SK-N-SH treated with all-trans-retinoic acid at 6 μM for 48 hours (cell line): ENCODE results near the gene HBQ1.
"Not testable (repeated sequence)": the region's sequence is repeated elsewhere in the genome, so short reads cannot be mapped to it uniquely, and the experiment has no call there.

Source experiments
- ATAC-seq: fragments of 200-7000 bp; cut with Tn5 transposase; 3 replicates; pipeline ENCODE4 v1.9.1; 2020; ENCODE audit warnings: mild to moderate bottlenecking, moderate library complexity
- ARNTL ChIP-seq: fragments of 450-650 bp; formaldehyde crosslinking; IDR thresholded peaks from 2 replicates; pipeline ENCODE4 v1.5.0; 2020; ENCODE audit warnings: low read depth, mild to moderate bottlenecking, moderate library complexity, borderline replicate concordance
- BACH2 ChIP-seq: fragments of 250-450 bp; sonication (Bioruptor Pico); IDR thresholded peaks from 2 replicates; pipeline ENCODE4 v1.9.0; 2021; ENCODE audit warnings: mild to moderate bottlenecking, borderline replicate concordance
- CREB5 ChIP-seq: fragments of 250-450 bp; sonication (Bioruptor Pico); IDR thresholded peaks from 2 replicates; pipeline ENCODE4 v1.5.1; 2020; ENCODE audit warnings: low read depth, mild to moderate bottlenecking, moderate library complexity
- ISL1 ChIP-seq: fragments of 250-450 bp; sonication (Bioruptor Pico); IDR thresholded peaks from 2 replicates; pipeline ENCODE4 v2.1.2; 2022; ENCODE audit warnings: mild to moderate bottlenecking, moderate library complexity
- POU6F1 ChIP-seq: fragments of 250-450 bp; sonication (Bioruptor Pico); IDR thresholded peaks from 2 replicates; pipeline ENCODE4 v1.8.0; 2021; ENCODE audit warnings: low read depth, mild to moderate bottlenecking, moderate library complexity, borderline replicate concordance
- PPARA ChIP-seq: fragments of 250-450 bp; sonication (Bioruptor Pico); IDR thresholded peaks from 2 replicates; pipeline ENCODE4 v1.5.0; 2020; ENCODE audit warnings: mild to moderate bottlenecking, borderline replicate concordance
- RARB ChIP-seq: fragments of 250-450 bp; sonication (Bioruptor Pico); IDR thresholded peaks from 2 replicates; pipeline ENCODE4 v1.8.0; 2021; ENCODE audit warnings: mild to moderate bottlenecking, moderate library complexity
- SNAI2 ChIP-seq: fragments of 250-450 bp; sonication (Bioruptor Pico); IDR thresholded peaks from 2 replicates; pipeline ENCODE4 v1.5.0; 2020; ENCODE audit warnings: mild to moderate bottlenecking, moderate library complexity
- TCF4 ChIP-seq: fragments of 250-450 bp; sonication (Bioruptor Pico); IDR thresholded peaks from 2 replicates; pipeline ENCODE4 v1.8.0; 2021; ENCODE audit warnings: mild to moderate bottlenecking, moderate library complexity, borderline replicate concordance
- TOX ChIP-seq: fragments of 250-450 bp; sonication (Bioruptor Pico); IDR thresholded peaks from 2 replicates; pipeline ENCODE4 v1.8.0; 2021; ENCODE audit warnings: mild to moderate bottlenecking, moderate library complexity, borderline replicate concordance
- ZC3H10 ChIP-seq: fragments of 250-450 bp; sonication (Bioruptor Pico); IDR thresholded peaks from 2 replicates; pipeline ENCODE4 v1.5.1; 2021; ENCODE audit warnings: mild to moderate bottlenecking, moderate library complexity
- ZFP30 ChIP-seq: fragments of 450-650 bp; formaldehyde crosslinking; IDR thresholded peaks from 2 replicates; pipeline ENCODE4 v1.5.0; 2022; ENCODE audit warnings: mild to moderate bottlenecking, moderate library complexity
- ZNF565 ChIP-seq: fragments of 450-650 bp; formaldehyde crosslinking; conservative IDR thresholded peaks from 2 replicates; pipeline ENCODE4 v1.5.0; 2020; ENCODE audit warnings: low read depth, mild to moderate bottlenecking, moderate library complexity
- ZNF70 ChIP-seq: fragments of 450-650 bp; formaldehyde crosslinking; IDR thresholded peaks from 2 replicates; pipeline ENCODE4 v1.5.0; 2020; ENCODE audit warnings: mild to moderate bottlenecking, moderate library complexity
- TF ChIP-seq, protein P1 (sequence below): fragments of 250-450 bp; sonication (Bioruptor Pico); IDR thresholded peaks from 2 replicates; pipeline ENCODE4 v1.5.1; 2021; ENCODE audit warnings: mild to moderate bottlenecking, moderate library complexity
- TF ChIP-seq, protein P2 (sequence below): fragments of 250-450 bp; sonication (Bioruptor Pico); IDR thresholded peaks from 2 replicates; pipeline ENCODE4 v1.5.0; 2020; ENCODE audit warnings: mild to moderate bottlenecking, moderate library complexity

Gene HBQ1

GRCh38 chr16:162271-162991 lies 17.8 kb upstream of the HBQ1 start:
- TF ChIP-seq PPARA (CRISPR knock-in tag), result no peak
- no peak for TF ChIP-seq ZC3H10 (CRISPR knock-in tag)
- TF ChIP-seq, protein P1, sequence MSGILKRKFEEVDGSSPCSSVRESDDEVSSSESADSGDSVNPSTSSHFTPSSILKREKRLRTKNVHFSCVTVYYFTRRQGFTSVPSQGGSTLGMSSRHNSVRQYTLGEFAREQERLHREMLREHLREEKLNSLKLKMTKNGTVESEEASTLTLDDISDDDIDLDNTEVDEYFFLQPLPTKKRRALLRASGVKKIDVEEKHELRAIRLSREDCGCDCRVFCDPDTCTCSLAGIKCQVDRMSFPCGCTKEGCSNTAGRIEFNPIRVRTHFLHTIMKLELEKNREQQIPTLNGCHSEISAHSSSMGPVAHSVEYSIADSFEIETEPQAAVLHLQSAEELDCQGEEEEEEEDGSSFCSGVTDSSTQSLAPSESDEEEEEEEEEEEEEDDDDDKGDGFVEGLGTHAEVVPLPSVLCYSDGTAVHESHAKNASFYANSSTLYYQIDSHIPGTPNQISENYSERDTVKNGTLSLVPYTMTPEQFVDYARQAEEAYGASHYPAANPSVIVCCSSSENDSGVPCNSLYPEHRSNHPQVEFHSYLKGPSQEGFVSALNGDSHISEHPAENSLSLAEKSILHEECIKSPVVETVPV (CRISPR knock-in tag), result no peak
- TF ChIP-seq ZNF565, result no peak
- TF ChIP-seq ZFP30 (CRISPR knock-in tag), result no peak
- ATAC-seq, result no peak

- ATAC-seq, result not testable (repeated sequence)
Observed at GRCh38 chr16:163139-163538, 17.1 kb upstream of the HBQ1 start.

DNA sequence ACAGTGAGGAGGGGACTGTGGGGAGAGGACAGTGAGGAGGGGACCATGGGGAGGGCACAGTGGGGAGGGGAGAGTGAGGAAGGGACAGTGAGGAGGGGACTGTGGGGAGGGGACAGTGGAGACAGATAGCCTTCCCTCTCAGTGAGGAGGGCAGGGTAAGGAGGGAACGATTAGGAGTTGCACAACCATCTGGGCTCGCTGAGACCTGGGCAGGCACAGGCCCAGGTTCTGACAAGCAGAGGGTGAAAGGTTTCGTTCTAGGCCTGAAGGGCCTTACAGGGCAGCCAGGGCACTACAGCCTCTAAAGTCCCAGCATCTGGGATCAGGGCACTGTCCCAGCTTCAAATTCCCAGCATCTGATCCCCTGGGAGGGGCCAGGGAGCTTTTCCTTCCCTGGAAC lies 16.6 kb upstream of the HBQ1 start:
- ATAC-seq, result not testable (repeated sequence)

DNA sequence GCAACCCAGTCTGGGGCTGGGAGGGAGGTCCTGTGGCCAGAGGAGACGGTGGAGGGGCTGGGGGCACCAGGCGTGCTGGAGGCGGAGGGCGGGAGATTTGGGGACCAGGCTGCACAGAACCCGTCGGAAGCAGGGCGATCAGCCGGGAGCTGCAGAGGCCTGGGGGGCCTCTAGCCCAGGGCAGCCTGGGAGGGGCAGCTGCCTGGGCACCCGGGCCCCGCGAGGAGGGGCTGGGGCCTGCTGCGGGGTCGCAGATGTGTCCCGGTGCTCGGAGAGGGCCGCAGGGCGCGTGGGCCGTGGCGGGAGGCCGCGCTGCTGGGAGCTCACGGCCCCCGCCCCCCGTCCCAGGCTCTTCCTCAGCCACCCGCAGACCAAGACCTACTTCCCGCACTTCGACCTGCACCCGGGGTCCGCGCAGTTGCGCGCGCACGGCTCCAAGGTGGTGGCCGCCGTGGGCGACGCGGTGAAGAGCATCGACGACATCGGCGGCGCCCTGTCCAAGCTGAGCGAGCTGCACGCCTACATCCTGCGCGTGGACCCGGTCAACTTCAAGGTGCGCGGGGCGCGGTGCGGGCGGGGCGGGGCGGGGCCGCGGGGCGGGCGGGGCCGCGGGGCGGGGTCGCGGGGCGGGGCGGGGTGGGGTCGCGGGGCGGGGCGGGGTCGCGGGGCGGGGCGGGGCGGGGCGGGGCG lies 16.0 kb upstream of the HBQ1 start:
- not testable (repeated sequence) for ATAC-seq

- TF ChIP-seq CREB5 (CRISPR knock-in tag) (no peak), SNAI2 (CRISPR knock-in tag) (no peak), ZFP30 (CRISPR knock-in tag) (no peak), POU6F1 (CRISPR knock-in tag) (no peak), ISL1 (CRISPR knock-in tag) (no peak), BACH2 (CRISPR knock-in tag) (no peak), TCF4 (no peak), ZNF70 (CRISPR knock-in tag) (no peak), RARB (CRISPR knock-in tag) (no peak), ARNTL (CRISPR knock-in tag) (no peak), TOX (CRISPR knock-in tag) (no peak), PPARA (CRISPR knock-in tag) (no peak)
- TF ChIP-seq, protein P2, sequence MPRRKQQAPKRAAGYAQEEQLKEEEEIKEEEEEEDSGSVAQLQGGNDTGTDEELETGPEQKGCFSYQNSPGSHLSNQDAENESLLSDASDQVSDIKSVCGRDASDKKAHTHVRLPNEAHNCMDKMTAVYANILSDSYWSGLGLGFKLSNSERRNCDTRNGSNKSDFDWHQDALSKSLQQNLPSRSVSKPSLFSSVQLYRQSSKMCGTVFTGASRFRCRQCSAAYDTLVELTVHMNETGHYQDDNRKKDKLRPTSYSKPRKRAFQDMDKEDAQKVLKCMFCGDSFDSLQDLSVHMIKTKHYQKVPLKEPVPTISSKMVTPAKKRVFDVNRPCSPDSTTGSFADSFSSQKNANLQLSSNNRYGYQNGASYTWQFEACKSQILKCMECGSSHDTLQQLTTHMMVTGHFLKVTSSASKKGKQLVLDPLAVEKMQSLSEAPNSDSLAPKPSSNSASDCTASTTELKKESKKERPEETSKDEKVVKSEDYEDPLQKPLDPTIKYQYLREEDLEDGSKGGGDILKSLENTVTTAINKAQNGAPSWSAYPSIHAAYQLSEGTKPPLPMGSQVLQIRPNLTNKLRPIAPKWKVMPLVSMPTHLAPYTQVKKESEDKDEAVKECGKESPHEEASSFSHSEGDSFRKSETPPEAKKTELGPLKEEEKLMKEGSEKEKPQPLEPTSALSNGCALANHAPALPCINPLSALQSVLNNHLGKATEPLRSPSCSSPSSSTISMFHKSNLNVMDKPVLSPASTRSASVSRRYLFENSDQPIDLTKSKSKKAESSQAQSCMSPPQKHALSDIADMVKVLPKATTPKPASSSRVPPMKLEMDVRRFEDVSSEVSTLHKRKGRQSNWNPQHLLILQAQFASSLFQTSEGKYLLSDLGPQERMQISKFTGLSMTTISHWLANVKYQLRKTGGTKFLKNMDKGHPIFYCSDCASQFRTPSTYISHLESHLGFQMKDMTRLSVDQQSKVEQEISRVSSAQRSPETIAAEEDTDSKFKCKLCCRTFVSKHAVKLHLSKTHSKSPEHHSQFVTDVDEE (CRISPR knock-in tag), result no peak
- TF ChIP-seq, protein P1 (CRISPR knock-in tag), result no peak
- peak; percentile 43 for ATAC-seq
Observed at GRCh38 chr16:164827-165538, 15.3 kb upstream of the HBQ1 start.
